Adipocyte (in vitro differentiated cells): ENCODE data around the gene ZNF598.
A peak's percentile ranks its signal among the peaks of the same experiment; 100 is the strongest.

ENCODE experiments used
- DNase-seq: peaks from one replicate; pipeline ENCODE4 v3.0.0-alpha.2; 2015; ENCODE audit warnings: low read depth
- H3K27me3 ChIP-seq: replicated peaks from 2 replicates; pipeline ENCODE4 v1.7.0; 2013; ENCODE audit warnings: mild to moderate bottlenecking, low read length, moderate library complexity; ENCODE audit not compliant: control insufficient read depth, insufficient read depth
- H3K36me3 ChIP-seq: 2 replicates; pipeline ENCODE4 v1.7.0; 2013; ENCODE audit warnings: low read length, mild to moderate bottlenecking, moderate library complexity; ENCODE audit not compliant: control insufficient read depth, insufficient read depth, severe bottlenecking
- H3K4me1 ChIP-seq: 2 replicates; pipeline ENCODE4 v1.7.0; 2013; ENCODE audit warnings: mild to moderate bottlenecking, low read length, moderate library complexity; ENCODE audit not compliant: control insufficient read depth, insufficient read depth
- H3K4me3 ChIP-seq: 2 replicates; pipeline ENCODE4 v1.7.0; 2013; ENCODE audit warnings: mild to moderate bottlenecking, low read length, moderate library complexity
- H3K9ac ChIP-seq: 2 replicates; pipeline ENCODE4 v1.7.0; 2013; ENCODE audit warnings: mild to moderate bottlenecking, low read length, moderate library complexity
- H3K9me3 ChIP-seq: 2 replicates; pipeline ENCODE4 v1.7.0; 2013; ENCODE audit warnings: mild to moderate bottlenecking, low read length, moderate library complexity; ENCODE audit not compliant: control insufficient read depth

The ZNF598 gene

GRCh38 chr16:2032285-2033056 lies 22.9 kb upstream of the ZNF598 start:
- no peaks in the 10 kb centered on the region for H3K36me3 ChIP-seq
- peaks cover 39% of the 10 kb centered on the region for H3K4me1 ChIP-seq
- H3K27me3 ChIP-seq: no peaks in the 10 kb centered on the region
- peak; percentile 49 for DNase-seq
- H3K4me3 ChIP-seq: no peak overlapping the region
- no peak overlapping the region for H3K9ac ChIP-seq
- H3K9me3 ChIP-seq: no peaks in the 10 kb centered on the region

- no peaks in the 10 kb centered on the region for H3K36me3 ChIP-seq
- H3K9ac ChIP-seq: no peak overlapping the region
- H3K4me3 ChIP-seq: no peak overlapping the region
- no peaks in the 10 kb centered on the region for H3K9me3 ChIP-seq
- peaks cover 38% of the 10 kb centered on the region for H3K4me1 ChIP-seq
- no peaks in the 10 kb centered on the region for H3K27me3 ChIP-seq
- DNase-seq: no peak
Measured at GRCh38 chr16:2031081-2031577, 21.5 kb upstream of the ZNF598 start.

- H3K9me3 ChIP-seq: no peaks in the 10 kb centered on the region
- no peak overlapping the region for H3K9ac ChIP-seq
- DNase-seq: no peak
- H3K4me3 ChIP-seq: no peak overlapping the region
- H3K4me1 ChIP-seq: peaks cover 27% of the 10 kb centered on the region
- H3K27me3 ChIP-seq: no peaks in the 10 kb centered on the region
- H3K36me3 ChIP-seq: no peaks in the 10 kb centered on the region
Measured at GRCh38 chr16:2030036-2030435, 20.4 kb upstream of the ZNF598 start.

GRCh38 chr16:2029350-2029749 lies 19.7 kb upstream of the ZNF598 start:
- Histone ChIP-seq H3K36me3 (no peaks in the 10 kb centered on the region), H3K27me3 (no peaks in the 10 kb centered on the region), H3K9me3 (no peaks in the 10 kb centered on the region), H3K4me1 (peaks cover 22% of the 10 kb centered on the region), H3K4me3 (no peak overlapping the region), H3K9ac (no peak overlapping the region)
- DNase-seq: no peak

- no peak for DNase-seq
- Histone ChIP-seq H3K4me3 (no peak overlapping the region), H3K9ac (no peak overlapping the region), H3K27me3 (no peaks in the 10 kb centered on the region), H3K9me3 (no peaks in the 10 kb centered on the region), H3K4me1 (peaks cover 17% of the 10 kb centered on the region), H3K36me3 (no peaks in the 10 kb centered on the region)
Measured at GRCh38 chr16:2028620-2029220, 19.1 kb upstream of the ZNF598 start.

GRCh38 chr16:2028146-2028545 lies 18.5 kb upstream of the ZNF598 start:
- Histone ChIP-seq H3K4me1 (peaks cover 12% of the 10 kb centered on the region), H3K9ac (no peak overlapping the region), H3K36me3 (no peaks in the 10 kb centered on the region), H3K9me3 (no peaks in the 10 kb centered on the region), H3K27me3 (no peaks in the 10 kb centered on the region), H3K4me3 (peak overlapping the region; percentile 79)
- no peak for DNase-seq

- peak overlapping the region; percentile 54 for H3K9ac ChIP-seq
Measured at GRCh38 chr16:2027024-2028010, 17.7 kb upstream of the ZNF598 start.

GRCh38 chr16:2026461-2027023 lies 16.9 kb upstream of the ZNF598 start, which contains the start of gene NHERF2:
TSS of gene NHERF2 (plus strand) at chr16:2026902. CDS start at chr16:2027006, 104 bp downstream.
- Histone ChIP-seq H3K4me1 (peaks cover 16% of the 10 kb centered on the region), H3K9me3 (no peaks in the 10 kb centered on the region), H3K9ac (peak within 1 kb of the TSS; percentile 62), H3K36me3 (no peaks in the 10 kb centered on the region), H3K4me3 (peak within 1 kb of the TSS; percentile 79), H3K27me3 (no peaks in the 10 kb centered on the region)
- DNase-seq: peak; percentile 77

More at GRCh38 chr16:2027024-2028010, 17.7 kb upstream of the ZNF598 start:
- Histone ChIP-seq H3K27me3 (no peaks in the 10 kb centered on the region), H3K4me3 (peak overlapping the region; percentile 79), H3K4me1 (peaks cover 16% of the 10 kb centered on the region), H3K36me3 (no peaks in the 10 kb centered on the region), H3K9me3 (no peaks in the 10 kb centered on the region)
- peak; percentile 55 for DNase-seq

- Histone ChIP-seq H3K9ac (peak overlapping the region; percentile 62), H3K27me3 (no peaks in the 10 kb centered on the region), H3K36me3 (no peaks in the 10 kb centered on the region), H3K4me1 (peaks cover 16% of the 10 kb centered on the region), H3K4me3 (peak overlapping the region; percentile 52), H3K9me3 (no peaks in the 10 kb centered on the region)
- no peak for DNase-seq
Measured at GRCh38 chr16:2025878-2026460, 16.3 kb upstream of the ZNF598 start.

- no peak for DNase-seq
- H3K36me3 ChIP-seq: no peaks in the 10 kb centered on the region
- H3K4me3 ChIP-seq: no peak overlapping the region
- no peak overlapping the region for H3K9ac ChIP-seq
- no peaks in the 10 kb centered on the region for H3K27me3 ChIP-seq
- no peaks in the 10 kb centered on the region for H3K9me3 ChIP-seq
- peaks cover 16% of the 10 kb centered on the region for H3K4me1 ChIP-seq
Measured at GRCh38 chr16:2025251-2025650, 15.6 kb upstream of the ZNF598 start.
